Activated CD8-positive, alpha-beta T cell treated with anti-CD3 and anti-CD28 coated beads for 36 hours (primary cell): ENCODE results near the gene ST6GALNAC3. TPM values are rescaled to one million over a fixed set of nuclear protein-coding genes. Genes with fewer than 3 reads are reported as not detected.
"Not testable (repeated sequence)": the region's sequence is repeated elsewhere in the genome, so short reads cannot be mapped to it uniquely, and the experiment has no call there.

Experiments
- ATAC-seq: fragments of 200-7000 bp; cut with Tn5 transposase; one replicate; pipeline ENCODE4 v1.10.0; 2021; ENCODE audit warnings: mild to moderate bottlenecking, moderate library complexity
- CTCF ChIA-PET: fragments of 350-600 bp; sonication (Branson Sonifier 250); formaldehyde crosslinking; loops from one replicate; lab custom pipeline; 2021; ENCODE audit warnings: antibody characterized with exemption; lab: Charles Lee
- POLR2A ChIA-PET: fragments of 350-600 bp; sonication (Branson Sonifier 250); formaldehyde crosslinking; loops from one replicate; lab custom pipeline; 2021; ENCODE audit warnings: antibody characterized with exemption; lab: Charles Lee
- DNase-seq: peaks from one replicate; pipeline ENCODE4 v3.0.0-alpha.2; 2020
- H3K27ac Mint-ChIP-seq: one replicate; pipeline ENCODE4 v1.8.0; 2021; ENCODE audit warnings: mild to moderate bottlenecking, mixed read lengths
- H3K27me3 Mint-ChIP-seq: one replicate; pipeline ENCODE4 v1.8.0; 2021; ENCODE audit warnings: mixed read lengths
- H3K36me3 Mint-ChIP-seq: one replicate; pipeline ENCODE4 v1.8.0; 2021; ENCODE audit warnings: low read depth, mixed read lengths
- H3K4me1 Mint-ChIP-seq: one replicate; pipeline ENCODE4 v1.8.0; 2021; ENCODE audit warnings: low read depth, mixed read lengths
- H3K4me3 Mint-ChIP-seq: one replicate; pipeline ENCODE4 v1.8.0; 2021; ENCODE audit warnings: mild to moderate bottlenecking, moderate library complexity, mixed read lengths
- H3K9me3 Mint-ChIP-seq: one replicate; pipeline ENCODE4 v1.8.0; 2021; ENCODE audit warnings: mixed read lengths
- intact Hi-C: fragments of 100-400 bp; cut with micrococcal nuclease; formaldehyde crosslinking; loops from one replicate; pipeline ENCODE4 v1.10.0; 2022
- total RNA-seq, 2 experiments: library from RNA; stranded (reverse); gene quantifications; one replicate each; pipeline ENCODE4 v1.2.3, GENCODE V29; 2021
- TF ChIP-seq, protein P1 (sequence below): fragments of 200-600 bp; IDR thresholded peaks from one replicate; pipeline ENCODE4 v1.8.0; 2022; ENCODE audit warnings: antibody characterized with exemption, mild to moderate bottlenecking

ST6GALNAC3 gene
- total RNA-seq, 2 experiments from 2014 or later: 2.7 to 2.9 TPM

DNA sequence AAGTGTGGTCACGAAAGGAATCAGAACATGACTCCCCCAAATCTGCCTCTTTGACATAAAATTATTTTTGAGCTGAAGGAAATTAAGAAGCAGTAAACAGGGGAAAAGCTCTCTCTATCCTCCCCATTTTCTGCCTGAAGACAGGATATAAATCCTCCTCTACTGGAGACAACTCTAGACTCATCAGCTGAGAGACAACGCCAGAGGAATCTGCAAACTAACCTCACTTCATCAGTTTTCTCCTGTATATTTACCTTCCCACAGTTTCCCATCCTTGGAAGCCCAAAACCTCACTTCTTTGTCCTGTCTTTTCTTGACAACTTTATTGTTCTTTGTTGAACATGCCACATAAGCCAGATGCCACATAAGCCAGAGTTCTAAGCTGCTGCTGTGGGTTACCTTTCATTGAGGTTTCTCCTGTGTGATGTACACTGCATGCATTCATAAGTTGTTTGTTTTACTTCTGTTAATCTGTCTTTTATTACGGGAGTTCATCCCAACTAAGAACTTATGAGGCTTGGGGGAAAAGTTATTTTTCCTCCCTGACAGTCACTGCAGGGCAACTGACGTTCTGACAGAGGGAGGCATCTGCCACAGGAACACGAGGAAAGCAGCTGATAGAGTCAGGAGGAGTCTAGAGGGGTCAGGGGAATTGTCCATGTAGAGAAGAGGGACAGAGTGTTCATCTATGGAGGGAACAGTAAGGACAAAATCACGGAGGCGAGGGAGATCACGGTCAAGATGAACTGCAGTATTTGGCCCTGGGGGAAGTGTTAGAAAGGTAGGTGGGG, 19.2 kb downstream of the ST6GALNAC3 start:
- H3K4me1 Mint-ChIP-seq: no peaks in the 10 kb centered on the region
- H3K4me3 Mint-ChIP-seq: no peak overlapping the region
- DNase-seq (no peak), ATAC-seq (no peak)
- H3K27ac Mint-ChIP-seq: no peak overlapping the region
- H3K27me3 Mint-ChIP-seq: peaks cover under 1% of the 10 kb centered on the region
- TF ChIP-seq, protein P1, sequence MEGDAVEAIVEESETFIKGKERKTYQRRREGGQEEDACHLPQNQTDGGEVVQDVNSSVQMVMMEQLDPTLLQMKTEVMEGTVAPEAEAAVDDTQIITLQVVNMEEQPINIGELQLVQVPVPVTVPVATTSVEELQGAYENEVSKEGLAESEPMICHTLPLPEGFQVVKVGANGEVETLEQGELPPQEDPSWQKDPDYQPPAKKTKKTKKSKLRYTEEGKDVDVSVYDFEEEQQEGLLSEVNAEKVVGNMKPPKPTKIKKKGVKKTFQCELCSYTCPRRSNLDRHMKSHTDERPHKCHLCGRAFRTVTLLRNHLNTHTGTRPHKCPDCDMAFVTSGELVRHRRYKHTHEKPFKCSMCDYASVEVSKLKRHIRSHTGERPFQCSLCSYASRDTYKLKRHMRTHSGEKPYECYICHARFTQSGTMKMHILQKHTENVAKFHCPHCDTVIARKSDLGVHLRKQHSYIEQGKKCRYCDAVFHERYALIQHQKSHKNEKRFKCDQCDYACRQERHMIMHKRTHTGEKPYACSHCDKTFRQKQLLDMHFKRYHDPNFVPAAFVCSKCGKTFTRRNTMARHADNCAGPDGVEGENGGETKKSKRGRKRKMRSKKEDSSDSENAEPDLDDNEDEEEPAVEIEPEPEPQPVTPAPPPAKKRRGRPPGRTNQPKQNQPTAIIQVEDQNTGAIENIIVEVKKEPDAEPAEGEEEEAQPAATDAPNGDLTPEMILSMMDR: no peak
- peaks cover 2% of the 10 kb centered on the region for H3K36me3 Mint-ChIP-seq
- POLR2A ChIA-PET: no interaction called here
- H3K9me3 Mint-ChIP-seq: peaks cover 3% of the 10 kb centered on the region
- intact Hi-C loops: no loop called here
- CTCF ChIA-PET: no interaction called here

DNA sequence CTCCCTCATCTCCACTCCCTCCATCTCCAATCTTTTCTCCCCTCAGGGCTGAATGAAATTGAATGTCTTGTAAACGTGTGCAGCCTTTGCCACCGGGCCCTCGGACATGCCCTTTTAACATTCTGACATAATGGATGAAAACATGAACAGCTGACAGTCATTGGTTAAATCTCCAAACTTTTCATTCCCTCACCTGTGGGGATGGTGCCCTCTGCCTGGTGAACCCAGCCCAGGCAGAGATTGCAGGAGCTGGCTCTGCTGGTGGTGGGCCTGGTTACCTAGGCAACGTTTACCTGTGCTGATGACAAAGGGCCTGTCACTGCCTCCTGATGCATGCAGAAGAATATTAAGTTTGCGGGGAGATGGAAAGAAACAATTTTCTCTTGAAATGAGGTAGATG, 21.3 kb downstream of the ST6GALNAC3 start:
- ATAC-seq (no peak), DNase-seq (no peak)
- no peaks in the 10 kb centered on the region for H3K27me3 Mint-ChIP-seq
- TF ChIP-seq, protein P1: no peak
- H3K36me3 Mint-ChIP-seq: peaks cover 2% of the 10 kb centered on the region
- CTCF ChIA-PET: no interaction called here
- H3K27ac Mint-ChIP-seq: no peak overlapping the region
- H3K4me3 Mint-ChIP-seq: no peak overlapping the region
- POLR2A ChIA-PET: no interaction called here
- peaks cover 3% of the 10 kb centered on the region for H3K9me3 Mint-ChIP-seq
- intact Hi-C loops: no loop called here
- no peaks in the 10 kb centered on the region for H3K4me1 Mint-ChIP-seq

DNA sequence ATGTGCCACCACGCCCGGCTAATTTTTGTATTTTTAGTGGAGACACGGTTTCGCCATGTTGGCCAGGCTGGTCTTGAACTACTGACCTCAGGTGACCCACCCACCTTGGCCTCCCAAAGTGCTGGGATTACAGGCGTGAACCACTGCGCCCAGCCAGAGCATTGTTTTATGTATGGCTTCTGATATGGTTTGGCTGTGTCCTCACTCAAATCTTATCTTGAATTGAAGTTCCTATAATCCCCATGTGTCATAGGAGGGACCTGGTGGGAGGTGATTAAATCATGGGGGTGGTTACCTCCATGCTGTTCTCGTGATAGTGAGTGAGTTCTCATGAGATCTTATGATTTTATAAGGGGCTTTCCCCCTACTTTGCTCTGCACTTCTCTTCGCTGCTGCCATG, 22.5 kb downstream of the ST6GALNAC3 start:
- H3K27ac Mint-ChIP-seq, POLR2A ChIA-PET, H3K36me3 Mint-ChIP-seq, ATAC-seq, intact Hi-C loops, H3K27me3 Mint-ChIP-seq, DNase-seq, H3K4me1 Mint-ChIP-seq, CTCF ChIA-PET, H3K4me3 Mint-ChIP-seq, H3K9me3 Mint-ChIP-seq: not testable (repeated sequence)

DNA sequence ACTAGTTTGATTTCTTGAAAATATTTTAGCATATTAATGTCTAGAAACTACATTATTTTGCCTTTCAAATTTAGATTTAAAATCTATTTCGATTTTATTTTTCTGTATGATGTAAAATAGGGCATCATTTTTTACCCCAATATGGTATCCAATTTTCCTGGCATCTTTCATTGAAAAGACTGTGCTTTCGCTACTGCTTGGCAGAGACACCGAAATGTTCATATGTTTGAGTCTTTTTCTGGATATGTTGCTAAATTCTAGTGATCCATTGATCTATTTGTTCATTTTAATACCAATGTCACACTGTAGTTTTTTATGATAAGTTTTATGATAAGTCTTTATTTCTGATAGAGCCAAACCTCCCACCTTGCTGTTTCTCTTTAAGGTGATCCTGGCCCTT, 24.3 kb downstream of the ST6GALNAC3 start:
- Mint-ChIP-seq H3K27me3 (peaks cover 3% of the 10 kb centered on the region), H3K4me1 (peaks cover 8% of the 10 kb centered on the region), H3K36me3 (peaks cover 2% of the 10 kb centered on the region), H3K9me3 (peaks cover 3% of the 10 kb centered on the region), H3K4me3 (no peak overlapping the region), H3K27ac (no peak overlapping the region)
- CTCF ChIA-PET: no interaction called here
- no peak for DNase-seq
- TF ChIP-seq, protein P1: no peak
- intact Hi-C loops: no loop called here
- POLR2A ChIA-PET: interaction anchor here (0.7 kb wide), 1 partner anchor 16 kb away, joined by 3 read pairs; no protein-coding TSS in a partner anchor
- no peak for ATAC-seq

DNA sequence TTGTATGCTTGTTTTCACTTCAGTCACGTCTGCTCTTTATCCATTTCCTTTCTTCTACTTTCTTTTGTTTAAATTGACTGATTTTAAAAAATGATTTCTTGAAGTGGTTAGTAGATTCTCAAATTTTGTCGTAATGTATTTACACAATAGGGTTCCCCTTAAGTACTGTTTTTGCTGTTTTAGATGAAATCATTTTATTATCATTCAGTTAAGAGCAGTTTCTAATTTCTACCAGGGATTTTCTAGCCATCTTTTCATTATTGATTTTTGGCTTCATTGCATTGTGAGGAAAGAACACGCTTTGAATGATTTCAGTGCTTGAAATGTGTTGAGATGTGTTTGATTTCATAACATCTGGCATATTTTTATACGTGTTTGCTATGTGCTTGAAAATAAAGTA, 27.0 kb downstream of the ST6GALNAC3 start:
- DNase-seq: no peak
- H3K4me3 Mint-ChIP-seq: no peak overlapping the region
- H3K27ac Mint-ChIP-seq: no peak overlapping the region
- H3K27me3 Mint-ChIP-seq: peaks cover 3% of the 10 kb centered on the region
- ATAC-seq: no peak
- POLR2A ChIA-PET: no interaction called here
- intact Hi-C loops: no loop called here
- H3K4me1 Mint-ChIP-seq: peaks cover 19% of the 10 kb centered on the region
- CTCF ChIA-PET: no interaction called here
- TF ChIP-seq, protein P1: no peak
- peaks cover 2% of the 10 kb centered on the region for H3K36me3 Mint-ChIP-seq
- H3K9me3 Mint-ChIP-seq: peaks cover 3% of the 10 kb centered on the region
